Raji (cell line): Measurements from ENCODE around the gene SGCA.

Experiments
- POLR2A ChIP-seq: IDR thresholded peaks from 2 replicates; pipeline ENCODE4 v1.6.1; 2011; ENCODE audit warnings: low read depth, low read length, control low read depth; ENCODE audit not compliant: insufficient read depth

SGCA gene

DNA sequence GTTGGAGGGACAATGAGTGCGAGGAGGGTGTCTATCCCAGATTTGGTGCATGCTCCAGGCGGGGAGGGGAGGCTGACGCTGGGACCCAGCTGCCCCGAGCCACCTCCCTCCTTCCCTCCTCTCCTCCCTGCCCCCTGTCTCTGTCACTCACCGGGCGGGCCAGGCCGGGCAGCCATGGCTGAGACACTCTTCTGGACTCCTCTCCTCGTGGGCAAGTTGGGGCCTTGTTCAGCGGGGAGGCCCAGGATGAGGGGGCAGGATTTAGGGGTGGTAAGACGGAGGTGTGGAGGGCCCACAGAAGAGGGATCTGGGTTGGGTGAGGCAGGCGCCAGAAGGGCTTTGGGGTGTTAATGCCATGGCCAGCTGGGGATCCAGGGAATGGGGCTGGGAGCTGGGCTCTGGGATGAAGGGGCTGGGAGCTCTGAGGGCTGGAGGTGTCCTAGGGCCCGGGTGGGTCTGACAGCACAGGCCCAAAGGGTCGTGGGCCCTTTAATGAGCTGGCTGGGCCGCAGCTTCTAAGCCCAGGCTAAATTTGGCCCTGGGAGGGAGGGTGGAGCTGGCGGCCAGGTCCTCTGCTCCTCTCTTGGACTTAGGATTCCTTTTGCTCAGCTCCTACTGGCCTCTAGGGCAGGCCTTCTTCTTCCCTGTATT is at the start of gene SGCA:
TSS of gene SGCA (plus strand) at position 139 of the 651 bp plus-strand sequence. CDS start at position 175, 36 bp downstream.
- no peak for TF ChIP-seq POLR2A

DNA sequence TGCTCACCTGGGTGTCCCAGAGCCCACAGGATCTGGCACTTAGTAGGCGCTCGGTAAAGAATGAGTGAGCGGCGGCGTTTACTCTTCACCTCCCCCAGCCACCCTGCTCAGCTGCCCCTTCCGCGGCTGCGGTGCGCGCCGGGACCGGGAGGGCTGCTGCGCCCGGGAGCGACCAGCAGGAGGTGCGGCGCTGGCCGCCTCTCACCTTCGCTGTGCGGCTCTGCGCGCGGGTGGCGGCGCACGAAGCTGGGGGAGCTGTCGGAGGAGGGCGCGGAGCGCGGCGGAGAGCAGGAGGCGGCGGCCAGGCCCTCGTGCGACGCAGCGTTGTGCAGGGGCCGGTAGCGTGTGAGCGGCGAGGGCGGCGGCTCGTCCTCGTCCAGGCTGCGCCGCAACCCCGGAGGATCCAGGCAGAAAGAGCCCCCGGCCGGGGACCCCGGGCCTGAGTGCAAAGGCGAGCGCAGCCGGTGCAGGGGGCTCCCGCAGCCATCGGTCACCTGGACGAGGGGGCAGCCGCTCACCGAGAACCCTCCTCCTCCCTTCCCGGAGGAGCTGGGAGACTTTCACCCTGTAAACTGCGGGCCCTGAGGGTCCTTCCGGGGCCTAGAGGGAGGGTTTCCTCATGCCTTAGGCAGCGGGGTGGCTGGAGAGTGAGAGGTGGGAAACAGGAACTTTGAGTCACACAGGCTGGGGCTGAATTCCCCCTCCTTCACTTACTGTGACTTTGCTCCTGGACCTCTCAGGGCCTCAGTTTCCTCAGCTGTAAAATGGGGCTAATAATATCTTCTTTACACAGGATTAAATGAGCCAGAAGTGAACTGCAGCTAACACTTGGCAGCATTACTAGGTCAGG is 48.4 kb upstream of the SGCA start:
- TF ChIP-seq POLR2A: no peak

DNA sequence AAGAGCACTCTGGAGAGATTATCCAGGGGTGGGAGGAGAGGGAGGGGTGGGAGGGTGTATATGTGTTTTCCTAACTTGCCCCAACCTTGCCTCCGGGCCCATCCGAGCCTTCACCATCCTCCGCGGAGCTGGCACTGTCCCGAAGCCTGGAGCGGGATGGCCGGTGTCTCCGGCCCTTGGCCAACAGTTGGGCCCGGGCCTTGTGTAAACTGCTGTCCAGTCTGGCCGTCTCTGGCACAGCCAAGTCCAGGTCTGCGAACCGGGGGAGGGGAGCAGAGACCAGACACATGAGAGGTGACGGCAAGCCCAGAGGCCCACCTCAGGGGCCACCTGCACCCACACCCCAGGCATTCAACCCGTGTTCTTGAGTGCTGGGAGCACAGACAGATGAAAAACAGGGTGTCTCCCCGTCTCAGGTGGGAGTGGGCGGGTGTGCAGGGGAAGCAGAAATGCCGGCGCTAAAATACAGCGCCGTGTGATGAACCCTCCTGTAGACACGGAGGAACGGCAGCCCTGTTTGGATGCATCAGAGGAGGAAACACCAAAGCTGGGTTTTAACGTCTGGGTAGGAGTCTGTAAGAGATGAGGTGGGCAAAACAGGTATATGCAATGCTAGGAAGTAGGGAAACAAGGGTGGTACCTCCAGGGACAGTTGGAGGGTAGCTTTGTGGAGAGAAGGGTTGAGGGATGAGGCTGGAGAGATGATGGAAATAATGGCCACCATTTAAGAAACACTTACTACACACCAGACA is 47.6 kb upstream of the SGCA start:
- TF ChIP-seq POLR2A: no peak

DNA sequence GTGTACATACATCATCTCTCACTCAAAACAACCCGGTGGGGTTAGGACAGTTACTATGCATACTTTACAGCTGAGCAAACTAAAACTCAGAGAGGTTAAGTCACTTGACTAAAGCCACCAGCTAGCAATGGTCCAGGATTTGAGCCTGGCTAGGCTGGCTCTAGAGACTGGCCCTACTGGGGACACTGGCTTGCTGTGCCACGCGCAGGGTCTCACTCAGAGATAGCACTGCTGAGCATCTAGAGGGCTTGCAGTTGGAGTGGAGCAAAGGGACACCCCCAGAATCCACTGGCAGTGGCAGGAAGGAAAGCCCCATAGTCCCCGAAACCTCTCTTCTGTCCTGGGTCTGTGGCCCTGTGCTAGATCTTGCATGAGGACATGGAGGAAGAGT is 47.0 kb upstream of the SGCA start:
- TF ChIP-seq POLR2A: no peak

DNA sequence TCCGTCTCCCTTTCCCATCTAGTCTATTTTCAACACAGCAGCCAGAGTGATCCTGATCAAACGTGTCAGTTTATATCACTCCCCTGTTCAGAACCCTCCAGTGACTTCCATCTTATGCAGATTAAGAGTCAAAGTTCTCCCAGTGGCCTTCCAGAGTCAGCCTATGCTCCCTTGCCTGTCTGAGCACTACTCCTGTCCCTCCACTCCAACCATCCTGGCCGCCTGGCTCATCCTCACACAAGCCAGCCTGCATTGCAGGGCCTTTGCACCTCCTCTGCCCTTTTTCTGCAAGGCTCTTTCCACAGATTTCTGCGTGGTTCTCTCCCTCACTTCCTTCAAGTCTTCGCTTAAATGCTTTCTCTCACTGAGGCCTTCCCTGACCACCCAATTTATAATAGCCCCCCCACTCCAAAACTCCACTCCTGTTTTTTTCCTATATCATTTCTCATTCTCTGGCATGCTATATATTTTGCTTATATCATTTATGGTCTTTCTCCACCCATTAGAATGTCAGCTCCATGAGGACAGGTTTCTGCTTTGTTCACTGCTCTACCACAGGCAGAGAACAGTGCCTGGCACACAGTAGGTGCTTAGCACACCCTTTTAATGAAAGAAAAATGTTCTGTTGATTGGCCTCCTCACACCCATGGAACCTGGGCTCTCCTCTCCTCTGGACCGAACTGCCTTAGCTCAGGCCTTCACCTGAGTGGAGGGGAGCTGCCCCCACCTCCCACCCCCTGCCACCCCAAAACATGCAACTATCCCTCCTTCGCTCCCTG is 45.1 kb upstream of the SGCA start:
- TF ChIP-seq POLR2A: no peak

DNA sequence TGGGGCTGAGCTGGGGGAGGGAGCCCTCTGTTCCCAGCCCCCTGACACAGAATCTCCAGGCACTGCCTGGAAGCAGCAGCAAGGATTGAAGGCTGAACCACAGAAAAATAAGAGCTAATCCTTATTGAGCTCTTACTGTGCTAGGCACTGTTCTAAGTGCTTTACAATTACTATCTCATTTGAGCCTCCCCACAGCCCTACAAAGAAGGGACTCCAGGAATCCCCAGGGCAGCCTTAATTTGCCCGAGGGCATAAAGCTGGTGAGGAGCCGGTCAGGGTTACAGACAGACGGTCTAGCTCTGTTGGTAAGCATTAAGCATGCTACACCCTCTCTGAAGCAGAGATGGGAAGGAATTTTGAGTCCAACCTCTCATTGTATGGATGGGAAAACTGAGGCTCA is 42.9 kb upstream of the SGCA start:
- TF ChIP-seq POLR2A: no peak

DNA sequence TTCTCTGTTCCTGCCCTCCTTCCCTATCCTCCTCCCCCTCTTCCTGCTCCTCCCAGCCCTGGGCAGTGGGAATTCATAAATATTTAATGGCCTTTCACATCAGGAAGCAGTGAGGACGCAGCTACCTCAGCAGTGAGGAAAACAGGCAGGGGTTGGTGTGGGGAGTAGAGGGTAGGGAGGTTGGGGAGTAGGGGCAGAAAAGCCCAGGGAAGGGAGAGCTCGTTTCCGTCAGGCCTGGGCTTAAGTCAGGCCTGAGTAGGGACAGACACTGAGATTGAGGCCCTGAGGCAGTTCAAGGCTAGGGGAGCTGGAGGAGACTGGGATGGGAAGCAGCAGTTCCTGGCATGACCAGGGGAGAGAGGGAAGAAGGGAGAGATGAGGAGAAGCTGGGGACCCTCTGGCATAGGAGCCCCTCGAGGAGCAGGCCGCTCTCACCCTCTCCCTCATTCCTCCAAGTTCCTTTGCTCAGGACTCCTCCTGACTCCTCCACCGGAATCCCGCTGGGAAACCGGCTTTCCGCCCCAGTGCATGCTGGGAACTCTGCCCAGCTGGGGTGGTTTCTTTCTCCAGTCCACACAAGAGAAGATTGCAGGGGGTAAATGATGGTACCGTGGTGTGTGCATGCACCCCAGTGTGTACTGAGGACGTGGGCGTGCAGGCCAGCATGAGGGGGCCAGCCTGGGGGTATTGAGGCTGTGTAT is 42.0 kb upstream of the SGCA start:
- no peak for TF ChIP-seq POLR2A

DNA sequence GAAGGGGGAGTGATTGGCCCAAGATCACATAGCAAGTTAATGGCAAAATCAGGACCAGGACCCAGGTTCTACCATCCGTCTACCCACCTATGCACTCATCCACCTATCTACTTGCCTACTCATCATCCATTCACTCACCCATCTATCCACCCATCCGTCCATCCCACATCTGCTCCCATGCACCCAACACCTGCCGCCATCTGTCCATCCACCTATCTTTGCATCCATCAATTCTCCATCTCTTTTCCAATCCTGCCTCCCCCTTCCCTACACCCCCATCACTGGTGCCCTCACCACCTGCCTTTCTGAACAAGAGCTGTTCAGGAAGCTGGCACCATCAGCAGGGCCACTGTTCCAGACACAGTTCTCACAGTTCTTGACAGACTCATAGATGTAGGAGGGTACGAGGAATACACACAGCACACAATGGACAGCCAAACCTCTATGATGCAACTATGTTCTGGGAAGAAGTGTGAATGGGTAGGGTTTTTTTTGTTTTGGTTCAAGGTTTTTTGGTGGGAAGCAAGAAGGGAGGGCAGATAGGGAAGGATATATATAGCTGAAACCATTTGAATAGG is 40.3 kb upstream of the SGCA start:
- no peak for TF ChIP-seq POLR2A

DNA sequence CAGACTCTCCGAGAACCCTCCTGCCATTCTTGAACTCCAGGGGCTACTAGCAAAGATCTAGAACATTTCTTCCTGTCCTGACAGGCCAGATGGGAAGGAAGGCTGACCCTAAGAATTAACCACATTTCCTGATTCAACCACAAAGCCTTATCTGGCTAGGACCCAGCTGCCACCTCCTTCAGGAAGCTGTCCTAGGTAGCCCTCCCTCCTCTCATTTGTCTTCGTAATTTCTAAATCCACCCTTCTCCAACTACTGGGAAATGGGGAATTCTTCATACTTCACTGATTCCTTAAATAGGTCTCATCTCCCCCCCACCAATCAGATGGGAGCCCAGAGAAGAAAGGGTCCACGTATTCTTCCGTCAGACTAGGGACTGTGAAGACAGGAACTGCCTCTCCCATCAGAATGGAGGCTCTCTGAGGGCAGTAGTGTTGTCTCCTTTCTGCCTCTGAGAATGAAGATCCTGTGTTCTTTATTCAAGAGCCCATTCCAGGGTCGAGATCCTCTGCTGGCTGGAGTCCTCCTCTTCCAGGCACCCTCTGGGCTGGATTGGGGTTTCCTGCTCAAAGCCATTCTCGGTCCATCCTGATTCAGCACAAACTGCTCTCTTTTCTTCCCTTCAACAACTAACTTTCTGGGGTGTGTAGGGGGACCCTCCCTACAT is 38.0 kb upstream of the SGCA start:
- TF ChIP-seq POLR2A: no peak

DNA sequence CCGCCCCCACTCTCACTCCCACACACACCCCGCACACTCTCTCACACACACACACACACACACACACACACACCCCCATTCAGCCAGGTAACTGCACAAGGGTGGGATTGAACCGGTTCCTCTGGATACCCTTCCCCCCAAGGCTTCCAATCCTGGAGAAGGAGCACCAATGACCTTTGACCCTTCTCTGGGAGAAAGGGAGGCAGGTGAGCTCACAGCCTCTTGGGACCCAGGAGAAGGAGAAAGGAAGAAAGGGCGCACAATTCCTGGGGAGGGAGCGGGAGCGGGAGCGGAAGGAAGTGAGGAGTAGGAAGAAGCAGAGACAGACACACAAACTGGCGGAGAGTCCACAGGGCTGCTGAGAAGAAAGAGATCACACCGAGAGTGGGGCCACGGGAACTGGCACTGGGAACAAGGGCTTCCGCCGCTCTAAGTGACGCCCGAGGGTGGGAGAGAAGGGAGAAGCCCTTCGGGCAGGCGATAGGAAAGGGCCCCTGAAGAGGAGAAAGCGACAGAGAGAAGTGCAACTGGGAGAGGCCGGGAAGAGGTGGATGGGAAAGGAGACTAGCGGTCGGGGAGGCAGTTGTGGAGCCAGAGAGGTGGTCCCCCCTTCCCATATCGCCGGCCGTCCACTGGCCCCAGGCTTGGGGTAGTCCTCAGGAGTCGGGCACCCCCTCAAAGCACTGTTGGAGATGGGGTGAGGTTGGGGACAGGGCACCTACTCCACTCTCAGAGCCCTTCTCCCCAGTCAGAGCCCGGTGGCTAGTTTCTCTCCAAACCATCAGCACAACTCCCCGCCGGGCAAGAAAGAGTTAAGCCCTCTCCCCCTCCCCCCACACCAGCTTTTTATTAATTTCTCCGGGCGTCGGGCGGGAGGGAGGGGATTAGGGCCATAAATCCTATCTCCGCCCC is 37.1 kb upstream of the SGCA start:
- TF ChIP-seq POLR2A: no peak

DNA sequence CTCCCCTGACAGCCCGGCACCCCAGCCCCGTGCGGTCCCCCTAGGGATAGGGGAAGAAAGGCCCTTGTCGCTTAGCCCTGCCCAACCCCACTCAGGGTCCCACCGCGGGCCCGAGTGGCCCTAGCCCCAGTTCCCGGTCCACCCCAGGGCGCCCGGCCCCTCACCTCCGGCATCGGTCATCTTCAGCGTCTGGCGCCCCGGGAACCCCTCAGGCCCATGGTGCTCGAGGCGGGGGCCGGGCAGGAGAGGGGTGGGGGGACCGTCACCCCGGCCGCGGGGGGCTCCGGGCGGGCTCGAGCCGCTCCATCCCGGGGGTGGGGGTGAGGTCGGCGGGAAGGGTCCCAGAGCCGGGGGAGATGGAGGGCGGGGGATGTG is 36.5 kb upstream of the SGCA start:
- no peak for TF ChIP-seq POLR2A

DNA sequence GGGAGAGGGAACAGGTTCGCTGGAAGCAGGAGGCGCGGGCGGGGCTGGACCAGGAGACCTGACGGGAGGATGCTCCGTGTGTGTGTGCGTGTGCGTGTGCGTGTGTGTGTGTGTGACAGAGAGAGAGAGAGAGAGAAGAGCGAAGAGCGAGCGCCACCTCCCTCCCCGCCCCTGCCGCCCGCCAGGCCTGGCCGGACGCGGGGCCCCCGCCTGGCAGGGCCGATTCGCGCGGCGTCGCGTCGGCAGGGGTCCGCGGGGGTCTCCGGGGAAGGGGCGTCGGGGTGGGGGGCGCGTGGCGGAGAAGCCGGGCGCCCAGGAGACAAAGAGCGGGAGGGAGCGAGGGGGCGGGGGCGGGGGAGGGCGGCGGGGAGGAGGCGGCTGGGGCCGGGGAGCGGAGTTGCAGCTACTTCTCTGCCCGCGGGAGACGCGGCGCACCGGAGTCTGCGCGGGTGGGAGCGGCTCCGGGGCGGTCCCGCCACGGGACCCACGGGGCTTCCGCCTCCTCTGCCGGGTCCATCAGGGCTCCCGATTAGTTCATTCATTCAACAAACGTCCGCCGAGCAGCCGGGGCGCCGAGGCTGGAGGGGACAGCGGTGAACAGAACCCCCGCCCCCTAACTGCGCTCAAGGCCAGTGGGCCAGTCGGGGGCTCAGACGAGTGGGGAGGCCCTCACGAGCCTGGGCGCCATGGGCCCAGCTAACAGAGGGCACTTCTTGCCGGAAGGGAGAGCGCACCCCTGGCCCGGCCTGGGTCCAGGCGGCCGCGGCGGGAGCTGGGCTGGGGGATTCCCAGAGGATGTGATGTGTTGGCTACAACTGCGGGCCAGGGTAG is 35.9 kb upstream of the SGCA start, which contains the start of gene SAMD14:
TSS of gene SAMD14 (minus strand) at position 433 of the 831 bp plus-strand sequence. CDS start 5,201 bp downstream, outside the sequence.
- no peak for TF ChIP-seq POLR2A
